HCT116 (cell line): ENCODE measurements around the gene ARPP21. TPM values are rescaled to one million over a fixed set of nuclear protein-coding genes. Genes with fewer than 3 reads are reported as not detected.

Source experiments
- ATAC-seq: fragments of 200-7000 bp; cut with Tn5 transposase; 2 replicates; pipeline ENCODE4 v1.9.1; 2020; ENCODE audit warnings: mild to moderate bottlenecking, moderate library complexity
- Bru-seq: library from RNA; stranded (reverse); fragments of 400-500 nt; gene quantifications from one replicate; lab custom pipeline; 2021; lab: Mats Ljungman, UMichigan
- BruChase-seq, 2 experiments: library from RNA; stranded (reverse); fragments of 400-500 nt; gene quantifications; one replicate each; lab custom pipeline; 2021; lab: Mats Ljungman, UMichigan
- BruUV-seq: library from RNA; stranded (reverse); fragments of 400-500 nt; replicated peaks from 2 replicates; lab custom pipeline; 2021; lab: Mats Ljungman, UMichigan
- CTCF ChIA-PET: fragments of 300-600 bp; sonication (Branson Sonifier 250); formaldehyde crosslinking; loops from one replicate; lab custom pipeline; 2021; ENCODE audit warnings: antibody characterized with exemption; lab: Charles Lee
- POLR2A ChIA-PET: fragments of 300-600, 350-600 bp; sonication (Branson Sonifier 250); formaldehyde crosslinking; loops from one replicate; lab custom pipeline; 2021; ENCODE audit warnings: antibody characterized with exemption; lab: Charles Lee
- RAD21 ChIA-PET, 2 experiments: fragments of 300-600 bp; sonication (Branson Sonifier 250); formaldehyde crosslinking; loops; one replicate each; lab custom pipeline; 2023; ENCODE audit warnings: low total read pairs in 2 of 2; ENCODE audit not compliant: uncharacterized antibody in 2 of 2, unreplicated experiment in 2 of 2, low non-redundant PET in 1 of 2; lab: Charles Lee
- DNase-seq: peaks from one replicate; pipeline ENCODE4 v3.0.0-alpha.2; 2010; ENCODE audit warnings: low read depth, low spot score
- H2AFZ ChIP-seq: fragments of 200-600 bp; shearing (Covaris generic), sonication (generic); 2 replicates; pipeline ENCODE4 v1.6.1; 2017; ENCODE audit warnings: low read depth, mixed run types, mixed read lengths, antibody characterized with exemption, low read length; ENCODE audit not compliant: poor library complexity, severe bottlenecking
- H3K27ac ChIP-seq: 2 replicates; pipeline ENCODE4 v1.5.1; 2012; ENCODE audit warnings: low read depth, low read length
- H3K27me3 ChIP-seq: fragments of 200-600 bp; sonication (generic); 2 replicates; pipeline ENCODE4 v1.6.1; 2016; ENCODE audit warnings: mixed run types, low read length, mixed read lengths; ENCODE audit not compliant: insufficient read depth
- H3K36me3 ChIP-seq, 2 experiments: fragments of 200-500 bp in 1 of 2; fragments of 200-600 bp in 1 of 2; sonication (Bioruptor generic) in 1 of 2; sonication (generic) in 1 of 2; 2 replicates each; pipeline versions ENCODE4 v1.5.1 to v1.6.1; 2014 to 2016; ENCODE audit warnings: low read length in 2 of 2, inconsistent platforms in 1 of 2, mixed read lengths in 1 of 2, mixed run types in 1 of 2; ENCODE audit not compliant: insufficient read depth in 2 of 2, control insufficient read depth in 1 of 2
- H3K4me1 ChIP-seq, 2 experiments: fragments of 200-600 bp in 1 of 2; sonication (generic) in 1 of 2; 2 replicates each; pipeline versions ENCODE4 v1.5.1 to v1.6.1; 2012 to 2017; ENCODE audit warnings: low read length in 2 of 2, inconsistent platforms in 1 of 2, mild to moderate bottlenecking in 1 of 2, mixed read lengths in 1 of 2, mixed run types in 1 of 2, moderate library complexity in 1 of 2; ENCODE audit not compliant: insufficient read depth in 2 of 2, control insufficient read depth in 1 of 2
- H3K4me2 ChIP-seq: fragments of 200-600 bp; sonication (generic); 2 replicates; pipeline ENCODE4 v1.6.1; 2017; ENCODE audit warnings: mixed run types, low read length, mixed read lengths
- H3K4me3 ChIP-seq, 2 experiments: fragments of 200-600 bp in 1 of 2; sonication (generic) in 1 of 2; replicated peaks in 1 of 2; 2 replicates each; pipeline ENCODE4 v1.5.1; 2011 to 2016; ENCODE audit warnings: low read length in 2 of 2, control low read depth in 1 of 2, low read depth in 1 of 2, mild to moderate bottlenecking in 1 of 2, mixed read lengths in 1 of 2, mixed run types in 1 of 2
- H3K79me2 ChIP-seq: fragments of 200-600 bp; sonication (generic); 2 replicates; pipeline ENCODE4 v1.6.1; 2017; ENCODE audit warnings: mild to moderate bottlenecking, mixed run types, low read length, moderate library complexity, mixed read lengths; ENCODE audit not compliant: insufficient read depth
- H3K9ac ChIP-seq: fragments of 200-600 bp; sonication (generic); 2 replicates; pipeline ENCODE4 v1.6.1; 2016; ENCODE audit warnings: low read length, mixed read lengths
- H3K9me2 ChIP-seq: fragments of 200-600 bp; sonication (generic), shearing (Covaris generic); 2 replicates; pipeline ENCODE4 v1.6.1; 2017; ENCODE audit warnings: mixed run types, mild to moderate bottlenecking, moderate library complexity; ENCODE audit not compliant: insufficient read depth
- H3K9me3 ChIP-seq, 2 experiments: fragments of 200-500 bp in 1 of 2; fragments of 200-600 bp in 1 of 2; sonication (Bioruptor generic) in 1 of 2; sonication (generic) in 1 of 2; 2 replicates each; pipeline ENCODE4 v1.6.1; 2014 to 2017; ENCODE audit warnings: low read length in 2 of 2, mixed read lengths in 2 of 2, inconsistent platforms in 1 of 2, low read depth in 1 of 2, mild to moderate bottlenecking in 1 of 2, mixed run types in 1 of 2, moderate library complexity in 1 of 2; ENCODE audit not compliant: control insufficient read depth in 1 of 2, insufficient read depth in 1 of 2
- H4K20me1 ChIP-seq: fragments of 200-600 bp; sonication (generic), shearing (Covaris generic); 2 replicates; pipeline ENCODE4 v1.6.1; 2017; ENCODE audit warnings: mixed run types, mild to moderate bottlenecking, moderate library complexity; ENCODE audit not compliant: insufficient read depth
- CTCF ChIP-seq, 3 experiments: fragments of 200-600 bp in 1 of 3; sonication (generic) in 1 of 3; IDR thresholded peaks in 2 of 3; conservative IDR thresholded peaks in 1 of 3; 2 replicates each; pipeline ENCODE4 v1.5.1; 2012 to 2017; ENCODE audit warnings: low read depth in 2 of 3, low read length in 2 of 3, antibody characterized with exemption in 1 of 3, borderline replicate concordance in 1 of 3, control low read depth in 1 of 3, mild to moderate bottlenecking in 1 of 3, mixed read lengths in 1 of 3, mixed run types in 1 of 3, moderate library complexity in 1 of 3; ENCODE audit not compliant: insufficient read depth in 1 of 3
- RAD21 ChIP-seq: IDR thresholded peaks from 2 replicates; pipeline ENCODE4 v1.6.1; 2012; ENCODE audit warnings: low read depth, mild to moderate bottlenecking
- SIN3A ChIP-seq: IDR thresholded peaks from 2 replicates; pipeline ENCODE4 v1.6.1; 2012; ENCODE audit warnings: low read depth
- YY1 ChIP-seq: IDR thresholded peaks from 2 replicates; pipeline ENCODE4 v1.6.1; 2011; ENCODE audit warnings: low read length, low read depth, moderate library complexity, mild to moderate bottlenecking; ENCODE audit not compliant: insufficient replicate concordance; ENCODE audit errors: extremely low read depth
- intact Hi-C: fragments of 100-400 bp; cut with micrococcal nuclease; formaldehyde crosslinking; loops from 2 replicates; pipeline ENCODE4 v1.10.0; 2022
- long read RNA-seq: library from polyadenylated mRNA; unstranded; transcript quantifications from one replicate; pipeline ENCODE4 v2.0.0, GENCODE V29; 2021; ENCODE audit not compliant: unreplicated experiment
- polyA plus RNA-seq: library from polyadenylated mRNA; unstranded; fragments of >200 nt; gene quantifications from 2 replicates; pipeline ENCODE4 v1.2.1, GENCODE V29; 2012; ENCODE audit warnings: missing spikeins
- total RNA-seq: library from RNA; stranded (reverse); gene quantifications from one replicate; pipeline ENCODE4 v1.2.1, GENCODE V29; 2021; ENCODE audit not compliant: unreplicated experiment

The ARPP21 gene
- total RNA-seq (not detected), Bru-seq, nascent RNA (not detected), BruChase-seq, experiment 1, labeled RNA remaining after a 6-hour chase (percentile 1 among the genes with signal in this experiment), BruChase-seq, experiment 2, labeled RNA remaining after a 2-hour chase (percentile 0 among the genes with signal in this experiment)
- not detected in 2 replicates for polyA plus RNA-seq
- long read RNA-seq: 0 reads

GRCh38 chr3:35639254-35640186 lies at the start of gene ARPP21:
Gene ARPP21, plus strand, starts transcription at chr3:35639525. Its CDS starts 42,227 bp downstream, at chr3:35681752.
- RAD21 ChIA-PET: interaction anchor here in 1 of 2 experiments (0.7 kb wide), 1 partner anchor 1058 kb away, joined by 3 read pairs; no protein-coding TSS in a partner anchor
- Histone ChIP-seq H3K4me3 (no peak within 1 kb of the TSS), H4K20me1 (no peaks in the 10 kb centered on the region), H3K79me2 (no peaks in the 10 kb centered on the region), H3K9me2 (no peaks in the 10 kb centered on the region), H2AFZ (no peak within 1 kb of the TSS), H3K27ac (no peak within 1 kb of the TSS), H3K36me3 (no peaks in the 10 kb centered on the region), H3K9ac (no peak within 1 kb of the TSS), H3K4me2 (no peak within 1 kb of the TSS), H3K27me3 (no peaks in the 10 kb centered on the region), H3K9me3 (peaks cover 5 to 19% of the 10 kb centered on the region in 2 experiments; a peak in 2 of 4 replicates), H3K4me1 (no peaks in the 10 kb centered on the region)
- DNase-seq (no peak), ATAC-seq (no peak)
- intact Hi-C loops: no loop called here
- POLR2A ChIA-PET: no interaction called here
- CTCF ChIA-PET: no interaction called here
- no peak for TF ChIP-seq RAD21
- TF ChIP-seq CTCF (IDR thresholded peaks at IDR 0.05 in 2 of 3, conservative IDR thresholded peaks at IDR 0.05 in 1 of 3; ENCODE audit: borderline replicate concordance in 1 of 3, insufficient read depth in 1 of 3, low read depth in 2 of 3, low read length in 2 of 3): no peak
- TF ChIP-seq YY1: no peak
- TF ChIP-seq SIN3A: no peak
- BruUV-seq: no TSS peak
